AG04450 (cell line): Measurements from ENCODE around the gene GNAZ. TPM values are rescaled to one million over a fixed set of nuclear protein-coding genes. Genes with fewer than 3 reads are reported as not detected.

Experiments used
- CTCF ChIA-PET: fragments of 300-600, 350-600 bp; formaldehyde crosslinking; extraction: SDS; loops from one replicate; lab custom pipeline; 2022; ENCODE audit warnings: antibody characterized with exemption, inconsistent platforms; lab: Charles Lee
- POLR2A ChIA-PET: fragments of 350-600 bp; formaldehyde crosslinking; extraction: SDS; loops from one replicate; lab custom pipeline; 2021; ENCODE audit warnings: antibody characterized with exemption, inconsistent platforms; lab: Yijun Ruan, JAX
- DNase-seq: peaks from one replicate; pipeline ENCODE4 v3.0.0-alpha.2; 2011; ENCODE audit warnings: low read depth, low spot score
- H3K27ac ChIP-seq: one replicate; pipeline ENCODE4 v1.5.1; 2012; ENCODE audit warnings: low read depth, low read length, control low read depth
- H3K27me3 ChIP-seq: one replicate; pipeline ENCODE4 v1.6.0; 2012; ENCODE audit warnings: low read length; ENCODE audit not compliant: control insufficient read depth, insufficient read depth
- H3K4me3 ChIP-seq: 2 replicates; pipeline ENCODE4 v1.5.1; 2011; ENCODE audit warnings: mild to moderate bottlenecking, low read depth, low read length, control low read depth
- H3K9me3 ChIP-seq: 2 replicates; pipeline ENCODE4 v1.5.1; 2012; ENCODE audit warnings: low read length; ENCODE audit not compliant: control insufficient read depth, insufficient read depth
- CTCF ChIP-seq: IDR thresholded peaks from 2 replicates; pipeline ENCODE4 v1.5.1; 2011; ENCODE audit warnings: low read depth, low read length, control low read depth, inconsistent platforms
- polyA plus RNA-seq: library from polyadenylated mRNA; depleted of rRNA; stranded (reverse); fragments of >200 nt; gene quantifications from 2 replicates; pipeline ENCODE4 v1.2.3, GENCODE V29; 2011

Gene GNAZ
- polyA plus RNA-seq, 1 experiment: 0.25 TPM

- no peak overlapping the region for H3K27ac ChIP-seq
- POLR2A ChIA-PET: no interaction called here
These were observed 2.0 kb downstream of the GNAZ start for GRCh38 chr22:23072077-23072910.

GRCh38 chr22:23072911-23073491 is 2.7 kb downstream of the GNAZ start:
- H3K27ac ChIP-seq: no peak overlapping the region
- DNase-seq: no peak
- no peaks in the 10 kb centered on the region for H3K9me3 ChIP-seq
- POLR2A ChIA-PET: no interaction called here
- H3K4me3 ChIP-seq: no peak overlapping the region
- peaks cover 7% of the 10 kb centered on the region for H3K27me3 ChIP-seq
- TF ChIP-seq CTCF: no peak
- CTCF ChIA-PET: no interaction called here

More at GRCh38 chr22:23072077-23072910, 2.0 kb downstream of the GNAZ start:
- DNase-seq: no peak
- CTCF ChIA-PET: interaction anchor here (1.4 kb wide), 1 partner anchor 113 kb away, joined by 3 read pairs; no protein-coding TSS in a partner anchor
- peaks cover 8% of the 10 kb centered on the region for H3K27me3 ChIP-seq
- TF ChIP-seq CTCF: no peak
- H3K4me3 ChIP-seq: no peak overlapping the region
- H3K9me3 ChIP-seq: no peaks in the 10 kb centered on the region

GRCh38 chr22:23073526-23074229 is 3.4 kb downstream of the GNAZ start:
- no peak for TF ChIP-seq CTCF
- DNase-seq: no peak
- H3K27ac ChIP-seq: no peak overlapping the region
- H3K4me3 ChIP-seq: no peak overlapping the region
- CTCF ChIA-PET: no interaction called here
- H3K27me3 ChIP-seq: peaks cover 7% of the 10 kb centered on the region
- POLR2A ChIA-PET: no interaction called here
- no peaks in the 10 kb centered on the region for H3K9me3 ChIP-seq

GRCh38 chr22:23074451-23074850 is 4.1 kb downstream of the GNAZ start:
- POLR2A ChIA-PET: no interaction called here
- DNase-seq: no peak
- Histone ChIP-seq H3K27me3 (peaks cover 2% of the 10 kb centered on the region), H3K9me3 (no peaks in the 10 kb centered on the region), H3K27ac (no peak overlapping the region), H3K4me3 (no peak overlapping the region)
- CTCF ChIA-PET: no interaction called here
- TF ChIP-seq CTCF: no peak
